Vagina (tissue), 2 donors: Measurements from ENCODE around the gene ECT2L. TPM values are rescaled to one million over a fixed set of nuclear protein-coding genes. Genes with fewer than 3 reads are reported as not detected.
"Not testable (repeated sequence)": the region's sequence is repeated elsewhere in the genome, so short reads cannot be mapped to it uniquely, and the experiment has no call there.

ENCODE experiments used
- DNase-seq, 2 donors: peaks; one replicate each; pipeline ENCODE4 v3.0.0-alpha.2; 2017; ENCODE audit errors: extremely low spot score in 2 of 2
- H3K27ac ChIP-seq: fragments of 200-600 bp; sonication (generic); one replicate; pipeline ENCODE4 v1.5.1; 2019
- H3K27me3 ChIP-seq: fragments of 200-600 bp; sonication (generic); one replicate; pipeline ENCODE4 v1.5.1; 2019
- H3K36me3 ChIP-seq, 2 donors: fragments of 200-600 bp; sonication (generic); one replicate each; pipeline ENCODE4 v1.5.1; 2017 to 2019
- H3K4me1 ChIP-seq: fragments of 200-600 bp; sonication (generic); one replicate; pipeline ENCODE4 v1.5.1; 2019
- H3K4me3 ChIP-seq, 2 donors: fragments of 200-600 bp; sonication (generic); 1 replicate in 1 of 2; 2 replicates in 1 of 2; pipeline ENCODE4 v1.5.1; 2016 to 2019
- H3K9me3 ChIP-seq: fragments of 200-600 bp; sonication (generic); one replicate; pipeline ENCODE4 v1.5.1; 2019
- CTCF ChIP-seq, 3 experiments: fragments of 450-650 bp in 2 of 3; fragments of 200-600 bp in 1 of 3; sonication (generic) in 1 of 3; IDR thresholded peaks; one replicate each; pipeline ENCODE4 v1.5.1; 2017 to 2019; ENCODE audit warnings: antibody characterized with exemption in 3 of 3, mild to moderate bottlenecking in 2 of 3, moderate library complexity in 2 of 3
- POLR2A ChIP-seq, 2 donors: fragments of 450-650 bp; IDR thresholded peaks; one replicate each; pipeline ENCODE4 v1.6.1; 2017; ENCODE audit warnings: antibody characterized with exemption in 2 of 2, mild to moderate bottlenecking in 2 of 2, moderate library complexity in 2 of 2
- POLR2AphosphoS5 ChIP-seq, 2 donors: sonication (generic); formaldehyde crosslinking; IDR thresholded peaks; one replicate each; pipeline ENCODE4 v1.9.0; 2017; ENCODE audit warnings: antibody characterized with exemption in 2 of 2, mild to moderate bottlenecking in 2 of 2, low read depth in 1 of 2; ENCODE audit not compliant: insufficient read depth in 1 of 2
- intact Hi-C: fragments of 100-400 bp; cut with DNase I; formaldehyde crosslinking; loops from one replicate; pipeline ENCODE4 v1.15.1; 2023
- total RNA-seq: library from RNA; depleted of rRNA; stranded (reverse); fragments of >200 nt; gene quantifications from one replicate; pipeline ENCODE4 v1.2.3, GENCODE V29; 2016

ECT2L gene
- total RNA-seq, 1 donor from 2014 or later, result not detected

GRCh38 chr6:138931660-138932059 is 135.8 kb downstream of the ECT2L start:
- Histone ChIP-seq H3K27me3 (no peaks in the 10 kb centered on the region), H3K36me3 (peaks cover 0 to 17% of the 10 kb centered on the region in 2 donors), H3K4me3 (no peak overlapping the region), H3K27ac (no peak overlapping the region), H3K9me3 (no peaks in the 10 kb centered on the region), H3K4me1 (no peaks in the 10 kb centered on the region)
- intact Hi-C loops, result no loop called here
- TF ChIP-seq POLR2A (IDR thresholded peaks at IDR 0.05) (no peak), POLR2AphosphoS5 (IDR thresholded peaks at IDR 0.05; ENCODE audit: insufficient read depth in 1 of 2, low read depth in 1 of 2) (no peak), CTCF (IDR thresholded peaks at IDR 0.05) (no peak)
- DNase-seq, result no peak

GRCh38 chr6:138936873-138937272 is 141.0 kb downstream of the ECT2L start:
- H3K27ac ChIP-seq, H3K4me1 ChIP-seq, H3K27me3 ChIP-seq, H3K9me3 ChIP-seq, intact Hi-C loops, H3K4me3 ChIP-seq, DNase-seq: not testable (repeated sequence)
- peaks cover 0 to 20% of the 10 kb centered on the region in 2 donors for H3K36me3 ChIP-seq

GRCh38 chr6:138943089-138943625 is 147.3 kb downstream of the ECT2L start:
- H3K27ac ChIP-seq, result no peak overlapping the region
- no peaks in the 10 kb centered on the region for H3K4me1 ChIP-seq
- peaks cover 0 to 31% of the 10 kb centered on the region in 2 donors for H3K36me3 ChIP-seq
- H3K9me3 ChIP-seq, result no peaks in the 10 kb centered on the region
- H3K4me3 ChIP-seq, result no peak overlapping the region
- intact Hi-C loops, result no loop called here
- DNase-seq, result no peak
- H3K27me3 ChIP-seq, result no peaks in the 10 kb centered on the region
- TF ChIP-seq POLR2AphosphoS5 (IDR thresholded peaks at IDR 0.05; ENCODE audit: insufficient read depth in 1 of 2, low read depth in 1 of 2), result no peak
- no peak for TF ChIP-seq CTCF (IDR thresholded peaks at IDR 0.05)
- no peak for TF ChIP-seq POLR2A (IDR thresholded peaks at IDR 0.05)

GRCh38 chr6:138944412-138944811 is 148.5 kb downstream of the ECT2L start:
- intact Hi-C loops, result no loop called here
- no peak overlapping the region for H3K4me3 ChIP-seq
- H3K27ac ChIP-seq, result no peak overlapping the region
- DNase-seq, result no peak
- TF ChIP-seq POLR2AphosphoS5 (IDR thresholded peaks at IDR 0.05; ENCODE audit: insufficient read depth in 1 of 2, low read depth in 1 of 2) (no peak), POLR2A (IDR thresholded peaks at IDR 0.05) (no peak), CTCF (IDR thresholded peaks at IDR 0.05) (no peak)
- H3K4me1 ChIP-seq, result peaks cover 10% of the 10 kb centered on the region
- no peaks in the 10 kb centered on the region for H3K9me3 ChIP-seq
- H3K36me3 ChIP-seq, result peaks cover 0 to 30% of the 10 kb centered on the region in 2 donors
- H3K27me3 ChIP-seq, result no peaks in the 10 kb centered on the region

GRCh38 chr6:138945354-138945753 is 149.5 kb downstream of the ECT2L start:
- Histone ChIP-seq H3K4me1 (peaks cover 12% of the 10 kb centered on the region), H3K9me3 (no peaks in the 10 kb centered on the region), H3K27me3 (no peaks in the 10 kb centered on the region), H3K36me3 (peaks cover 0 to 30% of the 10 kb centered on the region in 2 donors), H3K4me3 (no peak overlapping the region), H3K27ac (no peak overlapping the region)
- intact Hi-C loops, result no loop called here
- DNase-seq, result no peak
- TF ChIP-seq POLR2AphosphoS5 (IDR thresholded peaks at IDR 0.05; ENCODE audit: insufficient read depth in 1 of 2, low read depth in 1 of 2) (no peak), CTCF (IDR thresholded peaks at IDR 0.05) (no peak), POLR2A (IDR thresholded peaks at IDR 0.05) (no peak)
